Subcutaneous abdominal adipose tissue (tissue), 5 donors: Measurements from ENCODE around the gene TMEM269.
A peak's percentile ranks its signal among the peaks of the same experiment; 100 is the strongest.

Experiments used
- H3K27ac ChIP-seq: one replicate; pipeline ENCODE4 v1.7.0; 2013; ENCODE audit warnings: low read depth, mild to moderate bottlenecking, inconsistent platforms, low read length, moderate library complexity
- H3K27me3 ChIP-seq, 5 donors: one replicate each; pipeline ENCODE4 v1.7.0; 2013; ENCODE audit warnings: low read length in 5 of 5, inconsistent platforms in 1 of 5; ENCODE audit not compliant: control insufficient read depth in 5 of 5, insufficient read depth in 4 of 5
- H3K36me3 ChIP-seq, 5 donors: one replicate each; pipeline ENCODE4 v1.7.0; 2013; ENCODE audit warnings: low read length in 5 of 5; ENCODE audit not compliant: control insufficient read depth in 5 of 5, insufficient read depth in 5 of 5
- H3K4me1 ChIP-seq, 5 donors: one replicate each; pipeline ENCODE4 v1.7.0; 2013; ENCODE audit warnings: low read length in 5 of 5, mild to moderate bottlenecking in 3 of 5, moderate library complexity in 1 of 5; ENCODE audit not compliant: control insufficient read depth in 5 of 5, insufficient read depth in 5 of 5
- H3K4me3 ChIP-seq, 5 donors: one replicate each; pipeline ENCODE4 v1.7.0; 2013; ENCODE audit warnings: low read length in 5 of 5, low read depth in 1 of 5
- H3K9ac ChIP-seq, 5 donors: one replicate each; pipeline ENCODE4 v1.7.0; 2013; ENCODE audit warnings: low read length in 5 of 5, mild to moderate bottlenecking in 4 of 5, moderate library complexity in 3 of 5
- H3K9me3 ChIP-seq, 5 donors: one replicate each; pipeline ENCODE4 v1.7.0; 2013; ENCODE audit warnings: low read length in 5 of 5; ENCODE audit not compliant: control insufficient read depth in 5 of 5
- donor health status: healthy.
- donor health status: healthy.
- donor health status: healthy.
- donor health status: healthy.
- donor health status: healthy.

The TMEM269 gene

GRCh38 chr1:42844592-42845140, 59.9 kb downstream of the TMEM269 start:
- Histone ChIP-seq H3K36me3 (peaks cover 8 to 39% (median 24%) of the 10 kb centered on the region in 5 donors), H3K27ac (no peak overlapping the region), H3K27me3 (no peaks in the 10 kb centered on the region), H3K4me1 (peaks cover 2 to 25% (median 23%) of the 10 kb centered on the region in 5 donors), H3K9me3 (no peaks in the 10 kb centered on the region), H3K4me3 (no peak overlapping the region), H3K9ac (no peak overlapping the region)

- Histone ChIP-seq H3K27ac (no peak overlapping the region), H3K36me3 (peaks cover 5 to 40% (median 25%) of the 10 kb centered on the region in 5 donors), H3K9me3 (no peaks in the 10 kb centered on the region), H3K27me3 (no peaks in the 10 kb centered on the region), H3K9ac (no peak overlapping the region), H3K4me3 (no peak overlapping the region), H3K4me1 (peaks cover 2 to 25% (median 23%) of the 10 kb centered on the region in 5 donors)
Measured at GRCh38 chr1:42845193-42845592, 60.4 kb downstream of the TMEM269 start.

GRCh38 chr1:42845866-42846256, 61.1 kb downstream of the TMEM269 start:
- no peaks in the 10 kb centered on the region for H3K27me3 ChIP-seq
- peaks cover 5 to 45% (median 28%) of the 10 kb centered on the region in 5 donors for H3K36me3 ChIP-seq
- H3K4me3 ChIP-seq, result peak overlapping the region; percentile 83 to 89 (median 85)
- H3K9ac ChIP-seq, result peak overlapping the region in 4 of 5 donors; percentile 22 to 64 (median 34)
- H3K4me1 ChIP-seq, result peaks cover 2 to 25% (median 23%) of the 10 kb centered on the region in 5 donors
- H3K9me3 ChIP-seq, result no peaks in the 10 kb centered on the region
- peak overlapping the region; percentile 82 for H3K27ac ChIP-seq

- peak within 1 kb of the TSS; percentile 82 for H3K27ac ChIP-seq
- peak within 1 kb of the TSS; percentile 74 to 97 (median 94) for H3K9ac ChIP-seq
- H3K36me3 ChIP-seq, result peaks cover 5 to 47% (median 30%) of the 10 kb centered on the region in 5 donors
Measured at GRCh38 chr1:42846257-42847110, 61.7 kb downstream of the TMEM269 start, which contains the start of gene ZNF691. ZNF691 (plus strand) TSS chr1:42846613; CDS start chr1:42849659, 3,046 bp downstream.

GRCh38 chr1:42847111-42847595, 62.4 kb downstream of the TMEM269 start:
- H3K9ac ChIP-seq, result peak overlapping the region; percentile 74 to 97 (median 94)
- peak overlapping the region; percentile 82 for H3K27ac ChIP-seq

More at GRCh38 chr1:42846257-42847110, 61.7 kb downstream of the TMEM269 start, which contains the start of gene ZNF691:
- H3K4me3 ChIP-seq, result peak within 1 kb of the TSS; percentile 83 to 89 (median 85)
- H3K4me1 ChIP-seq, result peaks cover 2 to 25% (median 23%) of the 10 kb centered on the region in 5 donors
- H3K27me3 ChIP-seq, result no peaks in the 10 kb centered on the region
- peaks cover 4 to 6% (median 5%) of the 10 kb centered on the region in 5 donors for H3K9me3 ChIP-seq

GRCh38 chr1:42847721-42848460, 63.1 kb downstream of the TMEM269 start:
- no peak overlapping the region for H3K27ac ChIP-seq
- peaks cover 2 to 28% (median 25%) of the 10 kb centered on the region in 5 donors for H3K4me1 ChIP-seq
- peaks cover 5 to 40% (median 25%) of the 10 kb centered on the region in 5 donors for H3K36me3 ChIP-seq
- peaks cover 4 to 9% (median 8%) of the 10 kb centered on the region in 5 donors for H3K9me3 ChIP-seq
- no peaks in the 10 kb centered on the region for H3K27me3 ChIP-seq
- peak overlapping the region in 1 of 5 donors; percentile 97 for H3K9ac ChIP-seq
- peak overlapping the region in 3 of 5 donors; percentile 85 to 89 (median 87) for H3K4me3 ChIP-seq

More at GRCh38 chr1:42847111-42847595, 62.4 kb downstream of the TMEM269 start:
- Histone ChIP-seq H3K9me3 (peaks cover 4 to 9% (median 8%) of the 10 kb centered on the region in 5 donors), H3K27me3 (no peaks in the 10 kb centered on the region), H3K4me3 (peak overlapping the region; percentile 77 to 89 (median 85)), H3K36me3 (peaks cover 5 to 47% (median 31%) of the 10 kb centered on the region in 5 donors), H3K4me1 (peaks cover 2 to 25% (median 23%) of the 10 kb centered on the region in 5 donors)

GRCh38 chr1:42848823-42849537, 64.2 kb downstream of the TMEM269 start:
- Histone ChIP-seq H3K9ac (no peak overlapping the region), H3K27ac (no peak overlapping the region), H3K4me3 (no peak overlapping the region), H3K4me1 (peaks cover 2 to 33% (median 27%) of the 10 kb centered on the region in 5 donors), H3K9me3 (peaks cover 4 to 9% (median 8%) of the 10 kb centered on the region in 5 donors), H3K27me3 (no peaks in the 10 kb centered on the region), H3K36me3 (peaks cover 0 to 29% (median 18%) of the 10 kb centered on the region in 5 donors)

- peaks cover 2 to 33% (median 27%) of the 10 kb centered on the region in 5 donors for H3K4me1 ChIP-seq
- no peak overlapping the region for H3K27ac ChIP-seq
- H3K9me3 ChIP-seq, result peaks cover 4 to 9% (median 8%) of the 10 kb centered on the region in 5 donors
- no peaks in the 10 kb centered on the region for H3K27me3 ChIP-seq
- no peak overlapping the region for H3K4me3 ChIP-seq
- peaks cover 0 to 28% (median 18%) of the 10 kb centered on the region in 5 donors for H3K36me3 ChIP-seq
- no peak overlapping the region for H3K9ac ChIP-seq
Measured at GRCh38 chr1:42849944-42850343, 65.2 kb downstream of the TMEM269 start.
